ENCODE measurements around the gene FOXN4. TPM values are rescaled to one million over a fixed set of nuclear protein-coding genes. Genes with fewer than 3 reads are reported as not detected.

FOXN4 gene
- polyA plus RNA-seq, 1 donor (not counting 4 experiments of a cell fraction or from before 2014, with no cell fraction given) = not detected

- no peaks in the 10 kb centered on the region for H3K27me3 ChIP-seq (ENCODE audit: control insufficient read depth, extremely low read depth, insufficient read depth, low read length)
- no peaks in the 10 kb centered on the region for H3K79me2 ChIP-seq (ENCODE audit: control insufficient read depth, insufficient read depth, low read length)
- no peak overlapping the region for H2AFZ ChIP-seq (ENCODE audit: control insufficient read depth, low read length)
- FAIRE-seq (no peak), DNase-seq (ENCODE audit: low read depth, low spot score) (no peak)
- H4K20me1 ChIP-seq (ENCODE audit: control insufficient read depth, extremely low read depth, insufficient read depth, low read length) = no peaks in the 10 kb centered on the region
- H3K9me3 ChIP-seq (ENCODE audit: control insufficient read depth, low read depth, low read length) = peaks cover under 1% of the 10 kb centered on the region
- no peak for TF ChIP-seq EZH2 (IDR thresholded peaks at IDR 0.05; ENCODE audit: low read length)
- TF ChIP-seq, protein P1, sequence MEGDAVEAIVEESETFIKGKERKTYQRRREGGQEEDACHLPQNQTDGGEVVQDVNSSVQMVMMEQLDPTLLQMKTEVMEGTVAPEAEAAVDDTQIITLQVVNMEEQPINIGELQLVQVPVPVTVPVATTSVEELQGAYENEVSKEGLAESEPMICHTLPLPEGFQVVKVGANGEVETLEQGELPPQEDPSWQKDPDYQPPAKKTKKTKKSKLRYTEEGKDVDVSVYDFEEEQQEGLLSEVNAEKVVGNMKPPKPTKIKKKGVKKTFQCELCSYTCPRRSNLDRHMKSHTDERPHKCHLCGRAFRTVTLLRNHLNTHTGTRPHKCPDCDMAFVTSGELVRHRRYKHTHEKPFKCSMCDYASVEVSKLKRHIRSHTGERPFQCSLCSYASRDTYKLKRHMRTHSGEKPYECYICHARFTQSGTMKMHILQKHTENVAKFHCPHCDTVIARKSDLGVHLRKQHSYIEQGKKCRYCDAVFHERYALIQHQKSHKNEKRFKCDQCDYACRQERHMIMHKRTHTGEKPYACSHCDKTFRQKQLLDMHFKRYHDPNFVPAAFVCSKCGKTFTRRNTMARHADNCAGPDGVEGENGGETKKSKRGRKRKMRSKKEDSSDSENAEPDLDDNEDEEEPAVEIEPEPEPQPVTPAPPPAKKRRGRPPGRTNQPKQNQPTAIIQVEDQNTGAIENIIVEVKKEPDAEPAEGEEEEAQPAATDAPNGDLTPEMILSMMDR (optimal IDR thresholded peaks at IDR 0.05 in 1 of 3, IDR thresholded peaks at IDR 0.05 in 1 of 3, conservative IDR thresholded peaks at IDR 0.05 in 1 of 3; ENCODE audit: extremely low read depth in 1 of 3, insufficient read depth in 2 of 3, low read length in 3 of 3) = no peak
- no peaks in the 10 kb centered on the region for H3K36me3 ChIP-seq (ENCODE audit: control insufficient read depth in 2 of 2, extremely low read depth in 1 of 2, insufficient read depth in 2 of 2, low read length in 2 of 2)
- H3K9me1 ChIP-seq (ENCODE audit: control insufficient read depth, extremely low read depth, insufficient read depth, low read length) = no peaks in the 10 kb centered on the region
- no peak overlapping the region for H3K4me3 ChIP-seq (ENCODE audit: control insufficient read depth in 2 of 3, extremely low read depth in 1 of 3, insufficient read depth in 2 of 3, low read depth in 1 of 3, low read length in 3 of 3)
- no peaks in the 10 kb centered on the region for H3K4me1 ChIP-seq (ENCODE audit: control insufficient read depth, extremely low read depth, insufficient read depth, low read length)
- dilution Hi-C loops (cut with MboI; ENCODE audit: extremely low pct_ligation_motif_present, low sequenced_read_pairs) = no loop called here
- H3K9ac ChIP-seq (ENCODE audit: control insufficient read depth, extremely low read depth, insufficient read depth, low read length) = no peak overlapping the region
- H3K4me2 ChIP-seq (ENCODE audit: control insufficient read depth, extremely low read depth, insufficient read depth, low read depth, low read length) = no peak overlapping the region
- no peak overlapping the region for H3K27ac ChIP-seq (ENCODE audit: control insufficient read depth, insufficient read depth, low read length)
These were observed 50.2 kb downstream of the FOXN4 start for GRCh38 chr12:109258607-109259544.

DNA sequence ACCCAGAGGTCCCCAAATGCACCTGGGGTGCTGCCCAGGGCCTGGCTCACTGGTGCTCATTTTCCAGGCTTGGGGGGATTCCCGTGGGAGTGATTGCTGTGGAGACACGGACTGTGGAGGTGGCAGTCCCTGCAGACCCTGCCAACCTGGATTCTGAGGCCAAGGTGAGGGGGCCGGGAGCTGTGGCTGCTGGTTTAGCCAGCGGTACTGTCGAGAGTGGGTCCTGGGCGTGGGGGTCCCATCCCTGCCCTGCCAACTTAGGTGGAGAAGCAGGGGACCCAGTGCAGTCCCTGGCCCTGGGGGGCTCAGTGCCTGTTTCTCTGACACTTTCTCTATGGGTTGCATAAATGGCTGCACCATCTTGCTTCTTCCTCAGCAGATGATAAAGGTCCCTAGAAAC is 50.9 kb downstream of the FOXN4 start:
- dilution Hi-C loops (cut with MboI; ENCODE audit: extremely low pct_ligation_motif_present, low sequenced_read_pairs) = no loop called here
- DNase-seq (ENCODE audit: low read depth, low spot score) (no peak), FAIRE-seq (no peak)
- H3K9me1 ChIP-seq (ENCODE audit: control insufficient read depth, extremely low read depth, insufficient read depth, low read length) = no peaks in the 10 kb centered on the region
- H3K4me3 ChIP-seq (ENCODE audit: control insufficient read depth in 2 of 3, extremely low read depth in 1 of 3, insufficient read depth in 2 of 3, low read depth in 1 of 3, low read length in 3 of 3) = no peak overlapping the region
- no peaks in the 10 kb centered on the region for H3K4me1 ChIP-seq (ENCODE audit: control insufficient read depth, extremely low read depth, insufficient read depth, low read length)
- TF ChIP-seq, protein P1 (optimal IDR thresholded peaks at IDR 0.05 in 1 of 3, IDR thresholded peaks at IDR 0.05 in 1 of 3, conservative IDR thresholded peaks at IDR 0.05 in 1 of 3; ENCODE audit: extremely low read depth in 1 of 3, insufficient read depth in 2 of 3, low read length in 3 of 3) = no peak
- H3K27ac ChIP-seq (ENCODE audit: control insufficient read depth, insufficient read depth, low read length) = no peak overlapping the region
- H3K9ac ChIP-seq (ENCODE audit: control insufficient read depth, extremely low read depth, insufficient read depth, low read length) = no peak overlapping the region
- peaks cover 3% of the 10 kb centered on the region for H3K9me3 ChIP-seq (ENCODE audit: control insufficient read depth, low read depth, low read length)
- no peak overlapping the region for H3K4me2 ChIP-seq (ENCODE audit: control insufficient read depth, extremely low read depth, insufficient read depth, low read depth, low read length)
- H4K20me1 ChIP-seq (ENCODE audit: control insufficient read depth, extremely low read depth, insufficient read depth, low read length) = no peaks in the 10 kb centered on the region
- no peaks in the 10 kb centered on the region for H3K27me3 ChIP-seq (ENCODE audit: control insufficient read depth, extremely low read depth, insufficient read depth, low read length)
- H3K79me2 ChIP-seq (ENCODE audit: control insufficient read depth, insufficient read depth, low read length) = no peaks in the 10 kb centered on the region
- H3K36me3 ChIP-seq (ENCODE audit: control insufficient read depth in 2 of 2, extremely low read depth in 1 of 2, insufficient read depth in 2 of 2, low read length in 2 of 2) = no peaks in the 10 kb centered on the region
- H2AFZ ChIP-seq (ENCODE audit: control insufficient read depth, low read length) = no peak overlapping the region

All from keratinocyte (primary cell).